Measurements from ENCODE around the gene C1orf122. TPM values are rescaled to one million over a fixed set of nuclear protein-coding genes. Genes with fewer than 3 reads are reported as not detected.

C1orf122 gene
- total and polyA plus RNA-seq, 2 experiments from 2014 or later, result 32.8 to 68.3 TPM

GRCh38 chr1:37807220-37807554 lies 403 bp upstream of the C1orf122 start:
- peaks cover 20% of the 10 kb centered on the region for H3K4me1 Mint-ChIP-seq
- Histone ChIP-seq H3K9me2 (ENCODE audit: insufficient read depth) (no peaks in the 10 kb centered on the region), H3K4me1 (ENCODE audit: insufficient read depth) (peaks cover 13% of the 10 kb centered on the region), H3F3A (replicated peaks; ENCODE audit: low read depth) (peaks cover 23% of the 10 kb centered on the region), H3K4me3 (peak overlapping the region; percentile 100), H3K36me3 (ENCODE audit: insufficient read depth) (peaks cover 43% of the 10 kb centered on the region), H3K27me3 (ENCODE audit: insufficient read depth) (no peaks in the 10 kb centered on the region), H2AFZ (no peak overlapping the region), H3K79me2 (replicated peaks; ENCODE audit: insufficient read depth) (peaks cover 42% of the 10 kb centered on the region), H4K20me1 (replicated peaks; ENCODE audit: insufficient read depth) (peaks cover 47% of the 10 kb centered on the region), H3K27ac (ENCODE audit: low read depth) (no peak overlapping the region; the same call in 1 of the 2 replicates), H3K4me2 (peak overlapping the region; percentile 99)
- H3K27ac Mint-ChIP-seq, result peak overlapping the region; percentile 67
- H3K9me3 Mint-ChIP-seq, result no peaks in the 10 kb centered on the region
- H3K4me3 Mint-ChIP-seq, result peak overlapping the region; percentile 90
- TF ChIP-seq ETS1 (IDR thresholded peaks at IDR 0.05) (no peak), EZH2phosphoT487 (IDR thresholded peaks at IDR 0.05; ENCODE audit: unreplicated experiment) (no peak)
- no peak for DNase-seq (ENCODE audit: low spot score)
- ATAC-seq, result no peak
- peaks cover 64% of the 10 kb centered on the region for H3K36me3 Mint-ChIP-seq (ENCODE audit: low read depth)
- peaks cover 3% of the 10 kb centered on the region for H3K27me3 Mint-ChIP-seq (ENCODE audit: insufficient read depth, low read depth, poor library complexity)

GRCh38 chr1:37808369-37809319 lies 1.1 kb downstream of the C1orf122 start:
- peak overlapping the region; percentile 86 for H3K4me3 Mint-ChIP-seq
- peak overlapping the region; percentile 63; the same call in 1 of the 2 replicates for H3K27ac ChIP-seq (ENCODE audit: low read depth)
- TF ChIP-seq, protein P1, sequence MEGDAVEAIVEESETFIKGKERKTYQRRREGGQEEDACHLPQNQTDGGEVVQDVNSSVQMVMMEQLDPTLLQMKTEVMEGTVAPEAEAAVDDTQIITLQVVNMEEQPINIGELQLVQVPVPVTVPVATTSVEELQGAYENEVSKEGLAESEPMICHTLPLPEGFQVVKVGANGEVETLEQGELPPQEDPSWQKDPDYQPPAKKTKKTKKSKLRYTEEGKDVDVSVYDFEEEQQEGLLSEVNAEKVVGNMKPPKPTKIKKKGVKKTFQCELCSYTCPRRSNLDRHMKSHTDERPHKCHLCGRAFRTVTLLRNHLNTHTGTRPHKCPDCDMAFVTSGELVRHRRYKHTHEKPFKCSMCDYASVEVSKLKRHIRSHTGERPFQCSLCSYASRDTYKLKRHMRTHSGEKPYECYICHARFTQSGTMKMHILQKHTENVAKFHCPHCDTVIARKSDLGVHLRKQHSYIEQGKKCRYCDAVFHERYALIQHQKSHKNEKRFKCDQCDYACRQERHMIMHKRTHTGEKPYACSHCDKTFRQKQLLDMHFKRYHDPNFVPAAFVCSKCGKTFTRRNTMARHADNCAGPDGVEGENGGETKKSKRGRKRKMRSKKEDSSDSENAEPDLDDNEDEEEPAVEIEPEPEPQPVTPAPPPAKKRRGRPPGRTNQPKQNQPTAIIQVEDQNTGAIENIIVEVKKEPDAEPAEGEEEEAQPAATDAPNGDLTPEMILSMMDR (conservative IDR thresholded peaks at IDR 0.05; ENCODE audit: low read depth in 2 of 2), result peak in 1 of 2 experiments; percentile 8; a peak in 1 of 4 replicates
- TF ChIP-seq CREB1 (CRISPR knock-in tag; IDR thresholded peaks at IDR 0.05; ENCODE audit: low read depth), result no peak
- H3K4me1 Mint-ChIP-seq, result peaks cover 20% of the 10 kb centered on the region
- no peaks in the 10 kb centered on the region for H3K9me3 Mint-ChIP-seq
- H4K20me1 ChIP-seq (replicated peaks; ENCODE audit: insufficient read depth), result peaks cover 36% of the 10 kb centered on the region
- peak overlapping the region; percentile 86 for H3K4me2 ChIP-seq
- peak overlapping the region; percentile 89 for H3K27ac Mint-ChIP-seq
- H3K79me2 ChIP-seq (replicated peaks; ENCODE audit: insufficient read depth), result peaks cover 42% of the 10 kb centered on the region
- no peaks in the 10 kb centered on the region for H3K27me3 ChIP-seq (ENCODE audit: insufficient read depth)
- peaks cover 34% of the 10 kb centered on the region for H3K36me3 ChIP-seq (ENCODE audit: insufficient read depth)
- DNase-seq (ENCODE audit: low spot score) (peak; percentile 59), ATAC-seq (peak; percentile 71)
- peak overlapping the region; percentile 100 for H3K4me3 ChIP-seq
- peaks cover 13% of the 10 kb centered on the region for H3K4me1 ChIP-seq (ENCODE audit: insufficient read depth)
- H3F3A ChIP-seq (replicated peaks; ENCODE audit: low read depth), result peaks cover 19% of the 10 kb centered on the region
- peaks cover 5% of the 10 kb centered on the region for H3K27me3 Mint-ChIP-seq (ENCODE audit: insufficient read depth, low read depth, poor library complexity)
- H2AFZ ChIP-seq, result no peak overlapping the region
- H3K36me3 Mint-ChIP-seq (ENCODE audit: low read depth), result peaks cover 49% of the 10 kb centered on the region
- H3K9me2 ChIP-seq (ENCODE audit: insufficient read depth), result no peaks in the 10 kb centered on the region

GRCh38 chr1:37809942-37810341 lies 2.4 kb downstream of the C1orf122 start:
- peaks cover 27% of the 10 kb centered on the region for H4K20me1 ChIP-seq (replicated peaks; ENCODE audit: insufficient read depth)
- no peak overlapping the region for H3K4me2 ChIP-seq
- peaks cover 21% of the 10 kb centered on the region for H3K36me3 ChIP-seq (ENCODE audit: insufficient read depth)
- peaks cover 14% of the 10 kb centered on the region for H3F3A ChIP-seq (replicated peaks; ENCODE audit: low read depth)
- no peaks in the 10 kb centered on the region for H3K9me2 ChIP-seq (ENCODE audit: insufficient read depth)
- DNase-seq (ENCODE audit: low spot score) (no peak), ATAC-seq (no peak)
- Mint-ChIP-seq H3K4me1 (peaks cover 20% of the 10 kb centered on the region), H3K9me3 (no peaks in the 10 kb centered on the region), H3K36me3 (ENCODE audit: low read depth) (peaks cover 42% of the 10 kb centered on the region), H3K27ac (no peak overlapping the region), H3K4me3 (no peak overlapping the region), H3K27me3 (ENCODE audit: insufficient read depth, low read depth, poor library complexity) (peaks cover 7% of the 10 kb centered on the region)
- H2AFZ ChIP-seq, result no peak overlapping the region
- no peaks in the 10 kb centered on the region for H3K27me3 ChIP-seq (ENCODE audit: insufficient read depth)
- H3K4me1 ChIP-seq (ENCODE audit: insufficient read depth), result peaks cover 13% of the 10 kb centered on the region
- no peak overlapping the region for H3K27ac ChIP-seq (ENCODE audit: low read depth)
- H3K4me3 ChIP-seq, result no peak overlapping the region
- peaks cover 37% of the 10 kb centered on the region for H3K79me2 ChIP-seq (replicated peaks; ENCODE audit: insufficient read depth)
- TF ChIP-seq EZH2phosphoT487 (IDR thresholded peaks at IDR 0.05; ENCODE audit: unreplicated experiment) (no peak), CREB1 (CRISPR knock-in tag; IDR thresholded peaks at IDR 0.05; ENCODE audit: low read depth) (no peak), REST (IDR thresholded peaks at IDR 0.05; ENCODE audit: unreplicated experiment) (no peak), EZH2 (IDR thresholded peaks at IDR 0.05; ENCODE audit: low read depth, unreplicated experiment) (no peak)
